Activated CD8-positive, alpha-beta memory T cell treated with anti-CD3 and anti-CD28 coated beads, Interleukin-2, amount 50 U/mL, for 24 hours (primary cell): ENCODE data around the gene LEKR1.
"Not testable (repeated sequence)": the region's sequence is repeated elsewhere in the genome, so short reads cannot be mapped to it uniquely, and the experiment has no call there.

ENCODE experiments used
- DNase-seq: peaks from one replicate; pipeline ENCODE4 v3.0.0-alpha.2; 2020; ENCODE audit errors: extremely low read depth

Gene LEKR1

GRCh38 chr3:156836701-156837100 lies 10.5 kb downstream of the LEKR1 start:
- DNase-seq, result no peak

DNA sequence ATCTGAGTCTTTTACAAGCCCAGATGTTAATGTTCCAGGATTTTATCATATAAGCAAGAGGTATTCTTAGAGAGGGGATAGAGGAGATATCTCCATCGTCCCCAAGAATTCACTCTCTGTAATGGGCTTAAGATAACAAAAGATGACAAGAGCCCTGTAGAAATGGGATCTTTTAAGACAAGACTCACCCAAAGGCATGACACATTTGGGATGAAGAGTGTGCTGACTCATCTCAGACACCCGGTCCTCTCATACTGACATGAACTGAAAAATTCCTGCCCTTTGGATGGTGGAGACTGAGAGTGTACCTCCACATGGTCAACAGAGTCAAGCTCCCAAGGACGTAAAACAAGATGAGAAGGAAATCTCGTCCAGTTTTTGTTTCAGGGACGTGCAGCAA lies 11.0 kb downstream of the LEKR1 start:
- no peak for DNase-seq

DNA sequence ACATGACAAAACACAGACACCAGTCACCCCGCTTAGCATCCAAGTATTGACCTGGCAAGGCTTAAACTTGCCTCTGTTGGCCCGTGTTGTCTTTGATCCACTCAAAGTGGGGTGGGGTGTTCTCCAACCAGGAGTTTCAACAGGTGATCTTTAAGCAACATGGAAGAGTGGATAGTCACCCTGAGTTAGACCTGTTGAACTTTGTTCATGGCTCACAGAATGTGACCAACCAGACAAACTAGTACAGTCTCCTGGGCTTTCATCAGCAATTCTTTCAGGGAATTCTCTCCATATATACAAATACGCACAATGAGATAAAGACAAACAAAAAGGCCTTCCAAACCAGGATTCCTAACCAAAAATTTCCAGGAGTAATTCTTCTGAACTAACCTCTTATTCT lies 11.9 kb downstream of the LEKR1 start:
- no peak for DNase-seq

DNA sequence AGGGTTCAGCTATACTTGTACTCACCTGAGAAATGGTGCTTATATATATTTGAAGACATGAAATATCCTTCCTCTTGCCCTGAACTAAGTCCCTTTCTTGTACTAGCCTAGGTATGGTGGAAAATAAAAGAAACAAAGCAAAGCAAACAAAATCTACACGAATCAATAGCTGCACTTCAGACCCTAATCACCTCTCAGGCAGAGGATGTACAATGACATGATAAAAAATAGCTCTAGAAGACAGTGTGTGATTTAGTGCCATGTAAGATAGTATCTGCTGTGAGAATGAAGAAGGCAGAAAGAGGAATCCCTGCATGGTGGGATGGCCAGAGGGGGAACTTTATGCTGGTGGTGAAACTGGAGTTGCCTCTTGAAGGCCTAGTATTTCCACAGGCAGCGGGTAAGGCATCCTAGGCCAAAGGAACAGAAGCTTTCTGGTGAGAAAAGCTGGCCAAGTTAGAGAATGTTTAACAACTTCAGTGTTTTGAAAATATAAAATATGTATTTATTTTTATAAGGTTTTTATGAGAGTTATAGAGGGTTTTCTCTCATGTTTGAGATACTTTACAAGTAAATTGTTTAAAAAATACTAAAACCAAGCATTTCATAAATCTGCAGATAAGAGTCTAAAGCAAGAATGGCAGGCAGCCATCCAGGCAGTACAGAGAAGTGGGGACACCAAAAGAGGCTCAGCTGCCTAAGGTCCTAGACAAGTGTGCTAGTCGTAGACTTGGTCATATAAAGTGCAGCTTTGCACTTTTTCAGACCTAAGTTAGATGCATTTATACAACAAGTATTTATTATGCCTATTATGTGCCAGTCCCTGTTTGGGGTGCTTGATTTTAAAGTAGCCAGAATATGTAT lies 14.9 kb downstream of the LEKR1 start:
- DNase-seq, result no peak

DNA sequence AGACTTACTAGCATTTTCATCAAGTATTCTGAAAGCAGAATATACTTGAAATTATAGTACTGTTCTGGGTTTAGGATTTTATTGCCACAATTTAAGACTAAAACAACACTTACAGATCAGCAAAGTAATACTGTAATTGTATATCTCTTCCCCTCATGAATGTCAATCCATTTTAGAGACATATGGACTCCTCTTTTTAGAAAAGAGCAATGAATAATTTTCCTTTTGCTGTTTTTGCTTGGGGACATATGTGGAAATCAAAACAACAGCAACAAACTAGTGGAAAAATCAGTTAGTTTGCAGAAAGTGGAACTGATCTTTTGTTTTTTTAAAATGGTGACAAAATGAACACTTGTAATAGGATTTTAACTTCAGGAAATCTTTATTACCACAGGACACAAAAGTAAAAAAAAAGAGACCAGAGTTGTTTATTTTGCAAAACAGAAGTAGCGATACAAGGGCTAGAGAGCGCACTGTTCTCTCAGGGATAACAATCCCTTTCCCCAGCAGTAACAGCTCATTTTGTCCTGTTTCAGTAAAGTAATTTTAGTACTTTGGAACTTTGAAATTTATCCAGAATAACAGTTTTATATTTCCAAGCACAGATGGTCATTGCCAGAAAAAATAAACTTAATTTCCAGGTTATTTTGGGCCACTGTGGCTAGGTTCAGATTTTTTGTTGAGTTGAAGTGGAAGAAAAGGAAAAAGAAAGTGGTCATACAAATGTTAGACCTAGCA lies 17.1 kb downstream of the LEKR1 start:
- DNase-seq, result no peak

- no peak for DNase-seq
Measured at GRCh38 chr3:156847752-156848448, 21.7 kb downstream of the LEKR1 start.

GRCh38 chr3:156859578-156859977 lies 33.4 kb downstream of the LEKR1 start:
- no peak for DNase-seq

DNA sequence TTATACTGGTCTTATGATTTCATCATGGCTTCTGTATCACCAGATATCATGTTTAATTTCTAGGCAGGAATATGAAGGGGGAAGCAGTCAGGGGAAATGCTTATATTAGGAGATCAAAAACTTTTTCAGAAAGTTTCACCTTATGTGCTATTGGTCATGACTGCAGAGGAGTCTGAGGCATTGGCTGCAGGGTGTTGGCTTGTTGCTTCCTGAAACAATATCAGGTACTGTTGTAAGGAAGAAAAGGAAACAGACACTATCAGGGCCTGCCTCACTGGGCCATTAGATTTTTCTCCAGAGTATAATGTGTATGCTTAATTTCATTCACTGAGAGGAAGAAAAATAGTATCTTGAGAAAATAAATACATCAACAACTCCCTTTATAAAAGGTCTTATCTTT lies 34.7 kb downstream of the LEKR1 start:
- no peak for DNase-seq

DNA sequence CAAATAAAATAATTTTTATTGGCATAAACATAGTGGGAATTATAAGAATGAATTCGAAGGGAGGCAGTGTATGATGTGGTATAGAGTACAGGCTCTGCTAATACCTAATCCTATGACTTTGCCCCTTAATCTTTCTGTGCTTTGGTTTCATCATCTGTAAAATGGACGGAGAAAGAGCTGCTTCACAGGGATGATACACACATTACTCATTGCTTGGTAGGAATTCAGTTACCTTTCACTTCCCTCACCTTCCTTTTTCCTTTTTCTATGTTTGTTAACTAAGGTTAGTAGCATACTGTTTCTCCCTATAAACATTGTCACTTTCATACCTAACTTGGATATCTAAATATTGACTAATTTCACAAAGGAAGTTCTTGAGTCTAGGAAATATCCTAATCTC lies 36.2 kb downstream of the LEKR1 start:
- no peak for DNase-seq

DNA sequence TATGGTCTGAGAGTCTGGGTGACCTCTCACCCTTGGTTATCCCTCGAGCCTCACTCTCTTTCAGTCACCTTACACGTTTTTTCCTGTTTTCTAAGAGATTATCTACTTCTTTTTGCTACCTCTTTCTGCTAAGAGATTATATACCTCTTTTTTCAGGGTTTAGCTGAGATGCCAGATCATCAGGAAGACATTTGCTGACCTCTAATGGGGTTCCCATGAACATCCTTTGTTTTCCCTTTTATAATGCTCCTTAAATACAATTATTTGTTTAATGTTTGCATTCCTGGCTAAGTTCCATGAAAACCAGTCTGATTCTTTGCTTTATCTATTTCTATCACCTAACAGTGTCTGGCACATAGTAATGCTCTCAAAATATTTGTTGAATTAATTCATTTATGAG lies 39.6 kb downstream of the LEKR1 start:
- DNase-seq, result no peak

DNA sequence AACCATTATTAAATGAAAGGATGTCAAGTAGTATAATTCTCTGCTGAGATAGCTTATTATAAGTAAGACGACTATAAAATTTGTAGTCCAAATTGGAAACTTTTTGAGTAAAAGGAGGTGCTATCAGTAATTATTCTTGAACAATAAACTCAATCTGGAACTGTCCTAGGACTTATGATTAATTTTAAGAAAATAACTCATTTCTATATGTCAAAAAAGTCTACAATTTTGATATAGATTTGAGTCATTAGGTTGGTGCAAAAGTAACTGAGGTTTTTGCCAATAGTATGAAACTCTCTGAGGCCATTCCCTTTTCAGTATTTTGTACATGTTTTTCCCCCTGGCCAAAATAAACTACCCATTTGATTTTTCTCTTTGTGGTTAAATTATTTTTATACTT lies 41.0 kb downstream of the LEKR1 start:
- DNase-seq, result no peak

DNA sequence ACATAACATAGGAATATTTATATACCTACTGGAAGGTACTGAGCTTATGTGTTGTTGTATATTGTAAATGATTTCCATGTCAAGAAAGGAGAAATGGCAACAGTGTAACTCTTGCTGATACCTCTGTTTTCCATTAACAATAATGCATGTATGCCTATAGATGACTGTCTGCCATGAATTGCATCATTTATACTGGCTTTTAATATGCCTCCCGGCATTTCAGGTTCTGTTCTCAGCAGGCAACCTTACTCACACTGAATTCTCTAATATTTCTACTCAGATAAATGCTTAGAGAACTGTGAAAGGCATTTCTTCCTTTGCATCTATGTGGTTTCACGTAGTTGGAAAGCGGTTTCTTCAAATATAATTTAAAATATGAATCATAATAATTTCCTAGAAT lies 41.8 kb downstream of the LEKR1 start:
- DNase-seq, result no peak

GRCh38 chr3:156873906-156874305 lies 47.8 kb downstream of the LEKR1 start:
- DNase-seq, result no peak

- not testable (repeated sequence) for DNase-seq
Measured at GRCh38 chr3:156879491-156879890, 53.3 kb downstream of the LEKR1 start.

DNA sequence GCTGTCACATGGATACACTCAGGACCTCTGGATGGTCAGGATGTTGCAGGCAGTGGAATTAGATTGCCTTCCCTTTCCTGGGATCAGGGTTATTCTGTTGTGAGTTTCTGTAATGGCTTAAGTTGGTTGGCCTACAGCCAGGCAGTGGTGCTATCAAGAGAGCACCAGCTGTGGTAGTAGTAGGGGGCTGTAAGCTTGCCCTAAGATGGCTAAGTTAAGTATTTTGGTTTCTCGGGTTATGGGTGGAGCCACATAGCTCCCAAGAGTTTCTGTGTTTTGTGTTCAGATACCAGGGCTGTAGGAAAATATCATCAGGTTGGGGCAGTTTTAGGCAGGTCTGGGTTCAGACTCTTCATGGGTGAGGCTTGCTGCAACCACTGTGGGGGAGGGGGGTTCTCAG lies 59.6 kb downstream of the LEKR1 start:
- DNase-seq, result no peak

DNA sequence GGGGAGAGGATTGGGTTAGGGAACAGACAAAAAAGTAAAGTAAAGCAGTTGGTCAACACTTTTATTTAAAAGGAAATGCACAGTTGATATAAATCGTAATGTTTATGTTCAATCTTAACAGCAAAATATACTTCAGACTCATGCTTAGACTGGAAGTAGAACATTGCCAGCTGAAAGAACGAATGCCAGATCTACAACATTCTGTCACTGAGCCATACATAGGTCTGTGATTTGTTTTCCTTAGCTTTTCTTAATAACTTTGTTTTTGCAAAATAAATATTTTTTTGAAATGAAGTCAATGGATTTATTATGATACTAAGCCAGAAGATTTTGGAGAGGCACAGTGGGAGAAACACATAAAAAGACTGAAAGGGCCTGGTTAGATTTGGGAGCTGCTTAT lies 62.0 kb downstream of the LEKR1 start:
- no peak for DNase-seq

DNA sequence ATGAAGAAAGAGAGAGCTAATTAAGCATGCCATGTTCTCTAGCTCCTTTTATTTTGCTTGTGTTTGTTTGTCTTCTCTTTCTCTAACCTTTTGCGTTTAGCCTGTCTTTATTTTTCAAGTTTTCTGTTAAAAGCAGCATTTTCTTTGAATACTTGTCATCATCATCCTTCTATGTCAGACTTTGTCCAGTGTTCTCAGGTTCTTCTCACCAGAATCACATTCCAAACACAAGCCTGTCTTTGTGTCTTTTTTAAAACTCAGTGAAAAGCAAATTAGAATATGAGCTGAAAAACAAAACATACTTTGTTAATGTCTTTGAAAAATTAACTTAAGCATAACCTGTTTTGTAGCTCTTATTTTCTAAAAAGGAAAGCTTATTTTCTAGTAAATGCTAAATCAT lies 62.4 kb downstream of the LEKR1 start:
- DNase-seq, result no peak

GRCh38 chr3:156892701-156893100 lies 66.5 kb downstream of the LEKR1 start:
- DNase-seq, result no peak

DNA sequence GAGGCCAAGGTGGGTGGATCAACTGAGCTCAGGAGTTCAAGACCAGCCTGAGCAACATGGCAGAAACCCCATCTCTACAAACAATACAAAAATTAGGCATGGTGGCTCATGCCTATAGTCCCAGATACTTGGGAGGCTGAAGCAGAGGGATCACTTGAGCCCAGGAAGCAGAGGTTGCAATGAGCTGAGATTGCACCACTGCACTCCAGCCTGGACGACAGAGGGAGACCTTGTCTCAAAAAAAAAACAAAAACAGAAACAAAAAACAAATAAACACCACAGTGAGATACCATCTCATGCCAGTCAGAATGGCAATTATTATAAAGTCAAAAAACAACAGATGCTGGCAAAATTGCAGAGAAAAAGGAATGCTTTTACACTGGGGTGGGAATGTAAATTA lies 69.2 kb downstream of the LEKR1 start:
- not testable (repeated sequence) for DNase-seq

- not testable (repeated sequence) for DNase-seq
Measured at GRCh38 chr3:156897851-156898250, 71.7 kb downstream of the LEKR1 start.

DNA sequence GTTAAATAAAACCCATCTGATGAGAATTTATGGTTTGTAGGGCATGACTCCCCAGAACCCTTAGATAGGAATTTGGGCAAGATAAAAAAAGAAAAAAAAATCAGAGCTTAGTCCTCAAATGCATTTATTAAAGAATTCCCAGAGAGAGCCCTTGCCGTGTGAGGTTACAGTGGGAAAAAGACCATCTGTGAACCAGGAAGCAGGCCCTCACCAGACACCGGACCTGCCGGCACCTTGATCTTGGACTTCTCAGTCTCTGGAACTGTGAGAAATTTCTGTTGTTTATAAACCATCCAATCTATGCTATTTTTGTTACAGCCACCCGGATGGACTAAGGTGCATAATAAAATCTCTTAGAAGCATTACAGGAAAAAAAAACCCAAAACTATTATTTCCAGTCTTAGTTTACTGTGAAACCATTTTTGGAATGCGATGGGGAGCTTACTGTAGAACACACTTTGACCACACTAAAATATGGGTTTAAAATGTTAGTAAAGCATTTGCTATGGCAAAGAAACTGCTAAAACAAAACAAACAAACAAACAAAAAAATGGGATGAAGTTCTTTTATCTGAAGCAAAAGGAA lies 72.2 kb downstream of the LEKR1 start:
- no peak for DNase-seq

- no peak for DNase-seq
Measured at GRCh38 chr3:156899951-156900350, 73.8 kb downstream of the LEKR1 start.
